Mesendoderm (in vitro differentiated cells): Measurements from ENCODE around the gene RNF212B. TPM values are rescaled to one million over a fixed set of nuclear protein-coding genes. Genes with fewer than 3 reads are reported as not detected.

Experiments used
- small RNA-seq: library from polyadenylated mRNA; stranded (forward); fragments of <200 nt; extraction: miRNeasy Mini kit (QIAGEN cat#:217004); gene quantifications from one replicate; pipeline ENCODE3, GENCODE V24; 2013; ENCODE audit not compliant: insufficient read depth

Gene RNF212B

Small RNAs within 50 kb of the gene (small RNA-seq; reads per million reads assigned to genes)
- not detected for gene AL049829.1
- not detected for gene RNU6-1046P
